Measurements from ENCODE around the gene LRMDA.

LRMDA gene

GRCh38 chr10:76429368-76430060 lies 998.1 kb downstream of the LRMDA start:
- Histone ChIP-seq H3K4me3 (ENCODE audit: low read length) (no peak overlapping the region), H3K4me1 (ENCODE audit: insufficient read depth, low read length) (peaks cover 15% of the 10 kb centered on the region), H3K9me3 (ENCODE audit: low read length) (no peaks in the 10 kb centered on the region), H2AFZ (ENCODE audit: low read depth, low read length) (no peak overlapping the region), H3K27me3 (ENCODE audit: insufficient read depth, low read length) (no peaks in the 10 kb centered on the region), H3K36me3 (ENCODE audit: insufficient read depth, low read length) (no peaks in the 10 kb centered on the region)

DNA sequence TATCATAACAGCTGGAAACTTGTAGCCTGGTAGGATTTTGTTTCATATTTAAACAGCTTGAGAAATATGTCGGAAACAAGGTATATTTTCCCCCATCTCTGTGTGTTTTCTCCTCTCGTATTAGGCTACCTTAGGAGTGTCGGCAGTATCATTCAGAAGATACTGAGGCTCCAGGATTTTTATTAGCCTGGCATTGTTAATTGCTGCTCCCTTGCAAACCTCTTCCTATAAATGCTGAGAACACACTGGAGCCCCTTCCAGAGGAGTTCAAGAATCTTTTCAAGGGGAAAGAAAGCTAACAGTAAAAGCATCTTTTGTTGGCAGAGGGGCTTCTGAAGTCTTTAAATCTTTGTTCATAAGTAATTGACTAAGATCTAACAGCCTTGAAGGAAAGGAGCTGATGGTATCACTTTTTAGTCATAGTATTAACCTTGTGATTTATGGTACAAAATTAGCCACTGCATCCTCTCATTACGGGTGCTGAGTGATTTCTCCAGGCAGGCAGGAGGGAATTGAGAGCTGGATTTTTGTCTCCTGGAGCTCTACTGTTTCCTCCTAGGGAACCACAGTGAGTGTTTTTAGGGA lies 998.7 kb downstream of the LRMDA start:
- Histone ChIP-seq H2AFZ (ENCODE audit: low read depth, low read length) (no peak overlapping the region), H3K4me1 (ENCODE audit: insufficient read depth, low read length) (peaks cover 15% of the 10 kb centered on the region), H3K27me3 (ENCODE audit: insufficient read depth, low read length) (no peaks in the 10 kb centered on the region), H3K9me3 (ENCODE audit: low read length) (no peaks in the 10 kb centered on the region), H3K36me3 (ENCODE audit: insufficient read depth, low read length) (no peaks in the 10 kb centered on the region), H3K4me3 (ENCODE audit: low read length) (no peak overlapping the region)

DNA sequence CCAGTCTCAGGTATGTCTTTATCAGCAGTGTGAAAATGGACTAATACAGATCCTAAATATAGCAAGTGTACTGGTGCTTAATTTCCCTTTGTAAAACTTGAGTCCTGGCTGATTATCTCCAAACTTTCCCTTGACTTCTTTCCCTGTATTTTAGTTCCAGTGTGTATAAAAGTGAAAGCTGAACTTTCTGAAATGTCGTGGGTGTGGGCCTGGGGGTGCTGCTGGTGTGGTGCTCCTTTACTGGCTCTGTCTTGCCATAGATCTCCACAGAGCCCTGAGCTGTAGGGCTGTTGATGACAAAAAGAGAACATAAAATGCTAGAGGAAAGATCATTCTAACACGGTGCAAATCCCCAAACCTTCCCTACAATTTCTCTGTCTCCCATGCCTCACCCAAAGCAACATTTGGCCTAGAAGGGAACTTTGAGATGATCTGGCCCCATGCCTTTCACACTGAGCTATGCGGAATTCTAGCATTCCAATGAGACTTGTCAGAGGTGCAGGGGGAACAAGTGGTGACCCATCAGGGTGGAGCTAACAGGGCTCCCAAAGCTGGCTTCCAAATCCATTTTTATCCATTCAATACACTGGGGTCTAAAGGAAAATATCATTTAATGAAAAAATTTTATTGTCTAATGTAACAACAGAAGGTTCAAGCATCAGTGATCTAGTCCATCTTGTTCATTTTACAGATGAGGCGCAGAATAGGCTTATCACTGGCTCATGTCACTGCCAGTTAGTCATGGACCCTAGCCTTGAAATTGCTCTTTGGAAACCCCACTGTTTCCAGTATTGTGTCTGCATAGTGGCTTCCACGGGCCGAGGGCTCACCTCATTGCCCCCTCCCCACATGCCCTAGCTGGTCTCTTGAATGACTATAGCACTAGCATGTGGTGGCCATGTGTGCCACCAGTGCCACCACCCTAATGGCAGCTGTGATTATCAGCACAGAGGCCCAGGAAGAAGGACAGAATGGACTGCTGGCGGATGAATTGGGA lies 1000.9 kb downstream of the LRMDA start:
- Histone ChIP-seq H3K36me3 (ENCODE audit: insufficient read depth, low read length) (no peaks in the 10 kb centered on the region), H3K27me3 (ENCODE audit: insufficient read depth, low read length) (no peaks in the 10 kb centered on the region), H3K4me1 (ENCODE audit: insufficient read depth, low read length) (peaks cover 15% of the 10 kb centered on the region), H2AFZ (ENCODE audit: low read depth, low read length) (no peak overlapping the region), H3K4me3 (ENCODE audit: low read length) (no peak overlapping the region), H3K9me3 (ENCODE audit: low read length) (no peaks in the 10 kb centered on the region)

GRCh38 chr10:76433161-76434005 lies 1002.0 kb downstream of the LRMDA start:
- Histone ChIP-seq H2AFZ (ENCODE audit: low read depth, low read length) (no peak overlapping the region), H3K4me1 (ENCODE audit: insufficient read depth, low read length) (peaks cover 15% of the 10 kb centered on the region), H3K36me3 (ENCODE audit: insufficient read depth, low read length) (no peaks in the 10 kb centered on the region), H3K9me3 (ENCODE audit: low read length) (no peaks in the 10 kb centered on the region), H3K27me3 (ENCODE audit: insufficient read depth, low read length) (no peaks in the 10 kb centered on the region), H3K4me3 (ENCODE audit: low read length) (no peak overlapping the region)

- peaks cover 13% of the 10 kb centered on the region for H3K4me1 ChIP-seq (ENCODE audit: insufficient read depth, low read length)
- no peak overlapping the region for H3K4me3 ChIP-seq (ENCODE audit: low read length)
- no peak overlapping the region for H2AFZ ChIP-seq (ENCODE audit: low read depth, low read length)
- peaks cover 3% of the 10 kb centered on the region for H3K27me3 ChIP-seq (ENCODE audit: insufficient read depth, low read length)
- no peaks in the 10 kb centered on the region for H3K36me3 ChIP-seq (ENCODE audit: insufficient read depth, low read length)
- no peaks in the 10 kb centered on the region for H3K9me3 ChIP-seq (ENCODE audit: low read length)
Measured at GRCh38 chr10:76435157-76435556, 1003.7 kb downstream of the LRMDA start.

GRCh38 chr10:76436401-76436811 lies 1005.0 kb downstream of the LRMDA start:
- Histone ChIP-seq H3K9me3 (ENCODE audit: low read length) (no peaks in the 10 kb centered on the region), H3K27me3 (ENCODE audit: insufficient read depth, low read length) (peaks cover 3% of the 10 kb centered on the region), H3K4me1 (ENCODE audit: insufficient read depth, low read length) (peaks cover 13% of the 10 kb centered on the region), H3K4me3 (ENCODE audit: low read length) (no peak overlapping the region), H2AFZ (ENCODE audit: low read depth, low read length) (no peak overlapping the region), H3K36me3 (ENCODE audit: insufficient read depth, low read length) (no peaks in the 10 kb centered on the region)

GRCh38 chr10:76436981-76437380 lies 1005.6 kb downstream of the LRMDA start:
- Histone ChIP-seq H2AFZ (ENCODE audit: low read depth, low read length) (no peak overlapping the region), H3K36me3 (ENCODE audit: insufficient read depth, low read length) (no peaks in the 10 kb centered on the region), H3K27me3 (ENCODE audit: insufficient read depth, low read length) (peaks cover 3% of the 10 kb centered on the region), H3K9me3 (ENCODE audit: low read length) (no peaks in the 10 kb centered on the region), H3K4me3 (ENCODE audit: low read length) (no peak overlapping the region), H3K4me1 (ENCODE audit: insufficient read depth, low read length) (peaks cover 13% of the 10 kb centered on the region)

GRCh38 chr10:76440426-76440825 lies 1009.0 kb downstream of the LRMDA start:
- H2AFZ ChIP-seq (ENCODE audit: low read depth, low read length), result no peak overlapping the region
- no peaks in the 10 kb centered on the region for H3K9me3 ChIP-seq (ENCODE audit: low read length)
- H3K36me3 ChIP-seq (ENCODE audit: insufficient read depth, low read length), result no peaks in the 10 kb centered on the region
- no peak overlapping the region for H3K4me3 ChIP-seq (ENCODE audit: low read length)
- H3K27me3 ChIP-seq (ENCODE audit: insufficient read depth, low read length), result peaks cover 3% of the 10 kb centered on the region
- H3K4me1 ChIP-seq (ENCODE audit: insufficient read depth, low read length), result no peaks in the 10 kb centered on the region

DNA sequence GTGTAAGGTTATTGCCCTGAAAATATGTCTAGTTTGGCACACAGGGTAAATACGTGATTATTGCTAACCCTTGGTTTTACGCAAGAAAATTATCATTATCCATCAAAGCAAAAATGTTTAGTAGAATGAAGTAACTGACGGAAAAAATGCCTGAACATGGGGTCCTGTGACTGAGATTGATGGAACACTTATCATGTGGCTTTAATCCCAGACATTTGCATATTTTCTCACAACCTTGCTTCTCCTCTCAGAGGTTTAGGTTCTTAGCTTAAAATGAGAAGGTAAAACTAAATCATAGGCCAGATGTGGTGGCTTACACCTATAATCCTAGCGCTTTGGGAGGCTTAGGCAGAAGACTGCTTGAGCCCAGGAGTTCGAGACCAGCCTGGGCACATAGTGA lies 1010.7 kb downstream of the LRMDA start:
- no peaks in the 10 kb centered on the region for H3K4me1 ChIP-seq (ENCODE audit: insufficient read depth, low read length)
- no peak overlapping the region for H3K4me3 ChIP-seq (ENCODE audit: low read length)
- H3K36me3 ChIP-seq (ENCODE audit: insufficient read depth, low read length), result no peaks in the 10 kb centered on the region
- H2AFZ ChIP-seq (ENCODE audit: low read depth, low read length), result no peak overlapping the region
- H3K9me3 ChIP-seq (ENCODE audit: low read length), result no peaks in the 10 kb centered on the region
- peaks cover 3% of the 10 kb centered on the region for H3K27me3 ChIP-seq (ENCODE audit: insufficient read depth, low read length)

- Histone ChIP-seq H3K36me3 (ENCODE audit: insufficient read depth, low read length) (no peaks in the 10 kb centered on the region), H2AFZ (ENCODE audit: low read depth, low read length) (no peak overlapping the region), H3K27me3 (ENCODE audit: insufficient read depth, low read length) (peaks cover 3% of the 10 kb centered on the region), H3K9me3 (ENCODE audit: low read length) (no peaks in the 10 kb centered on the region), H3K4me1 (ENCODE audit: insufficient read depth, low read length) (no peaks in the 10 kb centered on the region), H3K4me3 (ENCODE audit: low read length) (no peak overlapping the region)
Measured at GRCh38 chr10:76444034-76444800, 1012.8 kb downstream of the LRMDA start.

DNA sequence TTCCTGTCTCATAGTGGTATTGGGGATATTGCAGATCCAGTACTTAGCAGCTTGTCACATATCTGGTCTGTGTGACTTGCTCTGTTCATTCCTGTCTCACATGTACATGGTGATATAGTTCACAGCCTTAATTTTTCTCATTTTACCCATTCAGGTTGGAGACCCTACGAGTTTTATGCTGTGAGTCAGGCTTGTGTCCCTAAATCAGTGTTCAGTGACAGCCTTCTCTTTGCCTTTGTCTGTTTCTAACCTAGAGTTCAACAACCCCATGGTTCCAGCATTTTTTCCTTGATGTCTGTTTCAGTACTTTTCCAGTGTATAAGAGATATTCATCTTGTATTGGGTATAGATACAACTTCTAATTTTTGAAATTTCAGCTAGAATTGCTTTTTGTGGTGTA lies 1016.2 kb downstream of the LRMDA start:
- Histone ChIP-seq H3K27me3 (ENCODE audit: insufficient read depth, low read length) (no peaks in the 10 kb centered on the region), H2AFZ (ENCODE audit: low read depth, low read length) (no peak overlapping the region), H3K36me3 (ENCODE audit: insufficient read depth, low read length) (no peaks in the 10 kb centered on the region), H3K4me1 (ENCODE audit: insufficient read depth, low read length) (no peaks in the 10 kb centered on the region), H3K9me3 (ENCODE audit: low read length) (no peaks in the 10 kb centered on the region), H3K4me3 (ENCODE audit: low read length) (no peak overlapping the region)

- Histone ChIP-seq H2AFZ (ENCODE audit: low read depth, low read length) (no peak overlapping the region), H3K4me3 (ENCODE audit: low read length) (no peak overlapping the region), H3K36me3 (ENCODE audit: insufficient read depth, low read length) (no peaks in the 10 kb centered on the region), H3K27me3 (ENCODE audit: insufficient read depth, low read length) (no peaks in the 10 kb centered on the region), H3K9me3 (ENCODE audit: low read length) (no peaks in the 10 kb centered on the region), H3K4me1 (ENCODE audit: insufficient read depth, low read length) (no peaks in the 10 kb centered on the region)
Measured at GRCh38 chr10:76451911-76452310, 1020.5 kb downstream of the LRMDA start.
